K562 (cell line): ENCODE results near the gene WEE1. TPM values are rescaled to one million over a fixed set of nuclear protein-coding genes. Genes with fewer than 3 reads are reported as not detected.

Experiments used
- ATAC-seq: fragments of 200-7000 bp; cut with Tn5 transposase; 3 replicates; pipeline ENCODE4 v1.9.1; 2020; ENCODE audit warnings: moderate library complexity
- BruUV-seq: library from RNA; stranded (reverse); fragments of 400-500 nt; replicated peaks from 2 replicates; lab custom pipeline; 2021; lab: Mats Ljungman, UMichigan
- CTCF ChIA-PET: fragments of 300-600 bp; formaldehyde crosslinking; extraction: SDS; loops from one replicate; lab custom pipeline; 2021; ENCODE audit warnings: low intra/inter-chr PET ratio; lab: Yijun Ruan, JAX
- POLR2A ChIA-PET: fragments of 300-600, 350-650 bp; sonication (Branson Sonifier 250); formaldehyde crosslinking; extraction: SDS; loops from one replicate; lab custom pipeline; 2021; ENCODE audit warnings: antibody characterized with exemption, inconsistent platforms; lab: Yijun Ruan, JAX
- DNase-seq, 4 experiments: peaks; one replicate each; pipeline versions ENCODE4 v3.0.0 to v3.0.0-alpha.2; 2011 to 2018; ENCODE audit warnings: low spot score in 3 of 4, mixed read lengths in 3 of 4; ENCODE audit errors: extremely low read depth in 1 of 4
- FAIRE-seq: peaks from 2 replicates; lab custom pipeline; 2011; peaks lifted over from hg19 to GRCh38; lab: Jason Lieb, UNC
- H2AFZ ChIP-seq: 2 replicates; pipeline ENCODE4 v1.6.0; 2011; ENCODE audit warnings: low read depth, low read length, control low read depth, inconsistent platforms
- H3K27ac ChIP-seq: fragments of 200-600 bp; 3 replicates; pipeline ENCODE4 v1.8.0; 2011; ENCODE audit warnings: low read depth, mild to moderate bottlenecking, control low read depth, inconsistent platforms, low read length, moderate library complexity, mixed read lengths; ENCODE audit errors: extremely low read depth
- H3K27me3 ChIP-seq, 2 experiments: fragments of 300-600 bp in 1 of 2; 2 replicates in 1 of 2; 3 replicates in 1 of 2; pipeline versions ENCODE4 v1.6.0 to v1.8.0; 2011; ENCODE audit warnings: inconsistent platforms in 2 of 2, low read length in 2 of 2, mild to moderate bottlenecking in 1 of 2, mixed read lengths in 1 of 2, moderate library complexity in 1 of 2; ENCODE audit not compliant: control insufficient read depth in 2 of 2, insufficient read depth in 2 of 2
- H3K36me3 ChIP-seq: fragments of 300-600 bp; 3 replicates; pipeline ENCODE4 v1.8.0; 2011; ENCODE audit warnings: mild to moderate bottlenecking, low read length, inconsistent platforms; ENCODE audit not compliant: control insufficient read depth, insufficient read depth
- H3K4me1 ChIP-seq, 2 experiments: fragments of 200-600 bp in 1 of 2; replicated peaks in 1 of 2; 2 replicates in 1 of 2; 3 replicates in 1 of 2; pipeline versions ENCODE4 v1.5.1 to v1.8.0; 2011; ENCODE audit warnings: inconsistent platforms in 2 of 2, low read length in 2 of 2, mild to moderate bottlenecking in 1 of 2, mixed read lengths in 1 of 2, moderate library complexity in 1 of 2; ENCODE audit not compliant: control insufficient read depth in 2 of 2, insufficient read depth in 2 of 2
- H3K4me2 ChIP-seq: 2 replicates; pipeline ENCODE4 v1.6.1; 2011; ENCODE audit warnings: low read length, control low read depth, inconsistent platforms, mixed read lengths; ENCODE audit not compliant: insufficient read depth
- H3K4me3 ChIP-seq: fragments of 200-600 bp; sonication (generic), shearing (Covaris generic); 2 replicates; pipeline ENCODE4 v1.5.1; 2016; ENCODE audit warnings: control low read depth, inconsistent platforms
- H3K79me2 ChIP-seq: fragments of 200-600 bp; 3 replicates; pipeline ENCODE4 v1.8.0; 2011; ENCODE audit warnings: low read length, inconsistent platforms; ENCODE audit not compliant: control insufficient read depth, insufficient read depth
- H3K9ac ChIP-seq, 2 experiments: 2 replicates each; pipeline versions ENCODE4 v1.6.0 to v1.6.1; 2011; ENCODE audit warnings: low read depth in 2 of 2, low read length in 2 of 2, control low read depth in 1 of 2, inconsistent platforms in 1 of 2, mild to moderate bottlenecking in 1 of 2, mixed read lengths in 1 of 2; ENCODE audit not compliant: insufficient read depth in 1 of 2
- H3K9me1 ChIP-seq: one replicate; pipeline ENCODE4 v1.6.0; 2011; ENCODE audit warnings: inconsistent platforms, mild to moderate bottlenecking, low read length, moderate library complexity; ENCODE audit not compliant: control insufficient read depth, insufficient read depth
- H3K9me3 ChIP-seq: replicated peaks from 2 replicates; pipeline ENCODE4 v1.5.1; 2011; ENCODE audit warnings: low read depth, low read length, inconsistent platforms; ENCODE audit not compliant: control insufficient read depth, insufficient read depth
- H4K20me1 ChIP-seq: replicated peaks from 2 replicates; pipeline ENCODE4 v1.6.1; 2011; ENCODE audit warnings: low read length, inconsistent platforms, mixed read lengths; ENCODE audit not compliant: control insufficient read depth, insufficient read depth
- DPF2 ChIP-seq: fragments of 450-650 bp; IDR thresholded peaks from 2 replicates; pipeline ENCODE4 v1.6.1; 2016
- EP400 ChIP-seq: fragments of 450-650 bp; IDR thresholded peaks from 2 replicates; pipeline ENCODE4 v1.6.1; 2017; ENCODE audit warnings: antibody characterized with exemption, mild to moderate bottlenecking, moderate library complexity
- ETS2 ChIP-seq: IDR thresholded peaks from 2 replicates; pipeline ENCODE4 v1.6.1; 2016; ENCODE audit warnings: borderline replicate concordance, missing genetic modification characterization, mild to moderate bottlenecking, moderate library complexity, missing compliant biosample characterization; ENCODE audit not compliant: poor library complexity, severe bottlenecking
- FOXJ2 ChIP-seq: fragments of 200-800 bp; sonication (Bioruptor generic); IDR thresholded peaks from 2 replicates; pipeline ENCODE4 v1.6.1; 2016; ENCODE audit warnings: missing genetic modification characterization, missing compliant biosample characterization
- IRF2 ChIP-seq: sonication (generic); formaldehyde crosslinking; IDR thresholded peaks from 2 replicates; pipeline ENCODE4 v1.8.1; 2022; ENCODE audit warnings: mild to moderate bottlenecking, missing genetic modification reagents
- MAFF ChIP-seq: IDR thresholded peaks from 2 replicates; pipeline ENCODE4 v1.6.1; 2012; ENCODE audit warnings: low read length, improper control_type of control experiment
- RFX7 ChIP-seq: fragments of 250-450 bp; sonication (Bioruptor Pico); IDR thresholded peaks from 2 replicates; pipeline ENCODE4 v1.5.1; 2021; ENCODE audit warnings: mild to moderate bottlenecking
- XRCC4 ChIP-seq: IDR thresholded peaks from one replicate; pipeline ENCODE4 v1.6.1; 2011; ENCODE audit not compliant: insufficient read depth, insufficient read length; ENCODE audit errors: extremely low read depth
- WGBS: fragments of 100-300 bp; shearing (Covaris generic); methylation state at CpG from one replicate; pipeline ENCODE4 v1.1.6; 2016; ENCODE audit warnings: low coverage, mixed read lengths; ENCODE audit not compliant: insufficient coverage; ENCODE audit errors: missing lambda C conversion rate; 5-methylcytosine and 5-hydroxymethylcytosine counted together
- in situ Hi-C: fragments of 300-500 bp; cut with MboI; formaldehyde crosslinking; loops from 4 replicates; pipeline ENCODE4 v1.15.0; 2018; ENCODE audit warnings: inconsistent platforms, mixed read lengths
- intact Hi-C: fragments of 100-400 bp; cut with micrococcal nuclease; formaldehyde crosslinking; loops from 2 replicates; pipeline ENCODE4 v1.14.2; 2022
- polyA plus RNA-seq, 8 experiments: library from polyadenylated mRNA; depleted of rRNA in 4 of 8; stranded (reverse) in 5 of 8; unstranded in 3 of 8; fragments of >200 nt; fragmentation: Nextera tagmentation in 2 of 8; fragmentation: Illumina TruSeq in 1 of 8; extraction: Ambion mirVana in 2 of 8; extraction: Trizol in 1 of 8; gene quantifications; 2 replicates each; pipeline versions ENCODE4 v1.2.1 to v1.2.3, GENCODE V29; 2011 to 2014; ENCODE audit warnings: inconsistent platforms in 1 of 8, missing spikeins in 1 of 8
- total RNA-seq, 7 experiments: library from RNA; depleted of rRNA in 6 of 7; stranded (reverse); fragments of >200 nt in 6 of 7; fragmentation: Illumina TruSeq in 2 of 7; extraction: Trizol in 2 of 7; gene quantifications; 2 replicates each; pipeline versions ENCODE4 v1.2.1 to v1.2.3, GENCODE V29; 2011 to 2021; ENCODE audit warnings: low replicate concordance in 1 of 7
- TF ChIP-seq, protein P1 (sequence below): sonication (generic); formaldehyde crosslinking; IDR thresholded peaks from 2 replicates; pipeline ENCODE4 v1.8.1; 2023; ENCODE audit warnings: missing genetic modification reagents, mild to moderate bottlenecking, borderline replicate concordance
- TF ChIP-seq, protein P2 (sequence below), 2 experiments: fragments of 450-650 bp in 1 of 2; sonication (generic) in 1 of 2; formaldehyde crosslinking; conservative IDR thresholded peaks; 2 replicates each; pipeline versions ENCODE4 v1.4.0 to v1.8.1; 2020 to 2022; ENCODE audit warnings: mild to moderate bottlenecking in 1 of 2, missing genetic modification reagents in 1 of 2
- TF ChIP-seq, protein P3 (sequence below): fragments of 250-450 bp; sonication (Bioruptor Pico); IDR thresholded peaks from 2 replicates; pipeline ENCODE4 v1.4.0; 2020; ENCODE audit warnings: mild to moderate bottlenecking, moderate library complexity

WEE1 gene
- total and polyA plus RNA-seq, 9 of the 15 experiments (the other 6 are each of a cell fraction or from before 2014, with no cell fraction given): 21.9 to 99.0 (median 67.4) TPM

DNA sequence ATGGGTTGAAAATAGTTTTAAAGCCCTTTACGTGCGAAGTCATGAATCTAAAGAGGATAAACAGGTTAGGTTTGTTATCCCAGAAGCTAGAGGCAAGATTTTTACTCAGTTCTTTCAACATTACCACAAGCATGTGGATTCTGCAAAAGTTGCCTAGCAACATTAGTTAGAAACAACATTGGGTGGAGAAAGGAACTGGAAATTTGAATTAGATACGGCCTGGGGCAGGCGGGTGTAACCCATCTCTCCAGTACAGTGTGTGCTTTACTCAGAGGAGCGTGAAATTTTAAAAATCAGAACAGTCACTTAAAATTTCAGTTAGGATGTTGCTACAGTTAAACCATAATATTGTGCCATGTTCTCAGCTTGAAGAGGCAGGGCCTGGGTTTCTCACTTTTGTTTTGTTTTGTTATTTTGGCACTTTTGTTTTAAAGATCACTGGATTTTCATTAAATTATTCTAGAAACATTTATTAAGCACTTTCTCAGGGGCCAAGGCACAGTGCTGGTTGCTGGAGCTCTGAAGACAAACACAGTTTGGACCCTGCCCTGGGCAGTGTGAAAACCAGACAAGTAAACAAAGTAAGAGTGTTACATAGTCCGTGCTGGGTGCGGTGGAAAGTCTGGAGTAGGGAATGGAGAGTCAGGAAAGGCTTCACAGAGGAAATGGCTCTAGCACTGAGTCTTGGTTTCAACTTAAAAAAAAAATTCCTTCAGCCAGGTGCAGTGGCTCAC is 4.4 kb upstream of the WEE1 start:
- BruUV-seq: no TSS peak
- intact Hi-C loops (no loop called here), in situ Hi-C loops (no loop called here)
- ATAC-seq: no peak
- Histone ChIP-seq H3K9me3 (no peaks in the 10 kb centered on the region), H3K9ac (peak overlapping the region; percentile 24 to 72; a peak in 3 of 4 replicates), H3K9me1 (no peaks in the 10 kb centered on the region), H3K79me2 (peaks cover 6% of the 10 kb centered on the region), H3K27me3 (no peaks in the 10 kb centered on the region), H3K36me3 (no peaks in the 10 kb centered on the region), H3K4me3 (no peak overlapping the region), H3K4me1 (peaks cover 31 to 53% of the 10 kb centered on the region in 2 experiments), H3K4me2 (peak overlapping the region; percentile 10), H2AFZ (peak overlapping the region; percentile 46), H4K20me1 (no peaks in the 10 kb centered on the region), H3K27ac (peak overlapping the region; percentile 46; the same call in 2 of the 3 replicates)
- FAIRE-seq: no peak
- DNase-seq: peak in 1 of 4 experiments; percentile 44
- CTCF ChIA-PET: no interaction called here
- 41% methylated on average over 7 of the region's 7 CpGs for WGBS
- POLR2A ChIA-PET: interaction anchor here (0.6 to 1.0 kb wide), 2 partner anchors 38 to 44 kb away, joined by 3 read pairs; no protein-coding TSS in a partner anchor
- TF ChIP-seq XRCC4: no peak
- TF ChIP-seq MAFF: no peak
- TF ChIP-seq, protein P1, sequence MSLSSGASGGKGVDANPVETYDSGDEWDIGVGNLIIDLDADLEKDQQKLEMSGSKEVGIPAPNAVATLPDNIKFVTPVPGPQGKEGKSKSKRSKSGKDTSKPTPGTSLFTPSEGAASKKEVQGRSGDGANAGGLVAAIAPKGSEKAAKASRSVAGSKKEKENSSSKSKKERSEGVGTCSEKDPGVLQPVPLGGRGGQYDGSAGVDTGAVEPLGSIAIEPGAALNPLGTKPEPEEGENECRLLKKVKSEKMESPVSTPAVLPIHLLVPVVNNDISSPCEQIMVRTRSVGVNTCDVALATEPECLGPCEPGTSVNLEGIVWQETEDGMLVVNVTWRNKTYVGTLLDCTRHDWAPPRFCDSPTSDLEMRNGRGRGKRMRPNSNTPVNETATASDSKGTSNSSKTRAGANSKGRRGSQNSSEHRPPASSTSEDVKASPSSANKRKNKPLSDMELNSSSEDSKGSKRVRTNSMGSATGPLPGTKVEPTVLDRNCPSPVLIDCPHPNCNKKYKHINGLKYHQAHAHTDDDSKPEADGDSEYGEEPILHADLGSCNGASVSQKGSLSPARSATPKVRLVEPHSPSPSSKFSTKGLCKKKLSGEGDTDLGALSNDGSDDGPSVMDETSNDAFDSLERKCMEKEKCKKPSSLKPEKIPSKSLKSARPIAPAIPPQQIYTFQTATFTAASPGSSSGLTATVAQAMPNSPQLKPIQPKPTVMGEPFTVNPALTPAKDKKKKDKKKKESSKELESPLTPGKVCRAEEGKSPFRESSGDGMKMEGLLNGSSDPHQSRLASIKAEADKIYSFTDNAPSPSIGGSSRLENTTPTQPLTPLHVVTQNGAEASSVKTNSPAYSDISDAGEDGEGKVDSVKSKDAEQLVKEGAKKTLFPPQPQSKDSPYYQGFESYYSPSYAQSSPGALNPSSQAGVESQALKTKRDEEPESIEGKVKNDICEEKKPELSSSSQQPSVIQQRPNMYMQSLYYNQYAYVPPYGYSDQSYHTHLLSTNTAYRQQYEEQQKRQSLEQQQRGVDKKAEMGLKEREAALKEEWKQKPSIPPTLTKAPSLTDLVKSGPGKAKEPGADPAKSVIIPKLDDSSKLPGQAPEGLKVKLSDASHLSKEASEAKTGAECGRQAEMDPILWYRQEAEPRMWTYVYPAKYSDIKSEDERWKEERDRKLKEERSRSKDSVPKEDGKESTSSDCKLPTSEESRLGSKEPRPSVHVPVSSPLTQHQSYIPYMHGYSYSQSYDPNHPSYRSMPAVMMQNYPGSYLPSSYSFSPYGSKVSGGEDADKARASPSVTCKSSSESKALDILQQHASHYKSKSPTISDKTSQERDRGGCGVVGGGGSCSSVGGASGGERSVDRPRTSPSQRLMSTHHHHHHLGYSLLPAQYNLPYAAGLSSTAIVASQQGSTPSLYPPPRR: no peak
- TF ChIP-seq, protein P2, sequence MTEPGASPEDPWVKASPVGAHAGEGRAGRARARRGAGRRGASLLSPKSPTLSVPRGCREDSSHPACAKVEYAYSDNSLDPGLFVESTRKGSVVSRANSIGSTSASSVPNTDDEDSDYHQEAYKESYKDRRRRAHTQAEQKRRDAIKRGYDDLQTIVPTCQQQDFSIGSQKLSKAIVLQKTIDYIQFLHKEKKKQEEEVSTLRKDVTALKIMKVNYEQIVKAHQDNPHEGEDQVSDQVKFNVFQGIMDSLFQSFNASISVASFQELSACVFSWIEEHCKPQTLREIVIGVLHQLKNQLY (CRISPR knock-in tag; conservative IDR thresholded peaks at IDR 0.05): no peak
- TF ChIP-seq, protein P3, sequence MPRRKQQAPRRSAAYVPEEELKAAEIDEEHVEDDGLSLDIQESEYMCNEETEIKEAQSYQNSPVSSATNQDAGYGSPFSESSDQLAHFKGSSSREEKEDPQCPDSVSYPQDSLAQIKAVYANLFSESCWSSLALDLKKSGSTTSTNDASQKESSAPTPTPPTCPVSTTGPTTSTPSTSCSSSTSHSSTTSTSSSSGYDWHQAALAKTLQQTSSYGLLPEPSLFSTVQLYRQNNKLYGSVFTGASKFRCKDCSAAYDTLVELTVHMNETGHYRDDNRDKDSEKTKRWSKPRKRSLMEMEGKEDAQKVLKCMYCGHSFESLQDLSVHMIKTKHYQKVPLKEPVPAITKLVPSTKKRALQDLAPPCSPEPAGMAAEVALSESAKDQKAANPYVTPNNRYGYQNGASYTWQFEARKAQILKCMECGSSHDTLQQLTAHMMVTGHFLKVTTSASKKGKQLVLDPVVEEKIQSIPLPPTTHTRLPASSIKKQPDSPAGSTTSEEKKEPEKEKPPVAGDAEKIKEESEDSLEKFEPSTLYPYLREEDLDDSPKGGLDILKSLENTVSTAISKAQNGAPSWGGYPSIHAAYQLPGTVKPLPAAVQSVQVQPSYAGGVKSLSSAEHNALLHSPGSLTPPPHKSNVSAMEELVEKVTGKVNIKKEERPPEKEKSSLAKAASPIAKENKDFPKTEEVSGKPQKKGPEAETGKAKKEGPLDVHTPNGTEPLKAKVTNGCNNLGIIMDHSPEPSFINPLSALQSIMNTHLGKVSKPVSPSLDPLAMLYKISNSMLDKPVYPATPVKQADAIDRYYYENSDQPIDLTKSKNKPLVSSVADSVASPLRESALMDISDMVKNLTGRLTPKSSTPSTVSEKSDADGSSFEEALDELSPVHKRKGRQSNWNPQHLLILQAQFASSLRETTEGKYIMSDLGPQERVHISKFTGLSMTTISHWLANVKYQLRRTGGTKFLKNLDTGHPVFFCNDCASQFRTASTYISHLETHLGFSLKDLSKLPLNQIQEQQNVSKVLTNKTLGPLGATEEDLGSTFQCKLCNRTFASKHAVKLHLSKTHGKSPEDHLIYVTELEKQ (CRISPR knock-in tag): no peak
- TF ChIP-seq FOXJ2 (tag): peak; percentile 98
- TF ChIP-seq DPF2: peak; percentile 27; the same call in 1 of the 2 replicates
- TF ChIP-seq RFX7 (CRISPR knock-in tag): no peak
- TF ChIP-seq EP400: peak; percentile 23; the same call in 1 of the 2 replicates
- no peak for TF ChIP-seq ETS2 (tag)
- no peak for TF ChIP-seq IRF2 (CRISPR knock-in tag)
